Myocyte (in vitro differentiated cells): ENCODE data around the gene EXOC3L4. TPM values are rescaled to one million over a fixed set of nuclear protein-coding genes. Genes with fewer than 3 reads are reported as not detected.
A peak's percentile ranks its signal among the peaks of the same experiment; 100 is the strongest.

Experiments
- DNase-seq: peaks from one replicate; pipeline ENCODE4 v3.0.0-alpha.2; 2012; ENCODE audit warnings: low read depth
- total RNA-seq: library from RNA; depleted of rRNA; stranded (reverse); fragments of >200 nt; gene quantifications from 2 replicates; pipeline ENCODE4 v1.2.3, GENCODE V29; 2014

The EXOC3L4 gene
- total RNA-seq, 1 donor from 2014 or later = 58.9 TPM

DNA sequence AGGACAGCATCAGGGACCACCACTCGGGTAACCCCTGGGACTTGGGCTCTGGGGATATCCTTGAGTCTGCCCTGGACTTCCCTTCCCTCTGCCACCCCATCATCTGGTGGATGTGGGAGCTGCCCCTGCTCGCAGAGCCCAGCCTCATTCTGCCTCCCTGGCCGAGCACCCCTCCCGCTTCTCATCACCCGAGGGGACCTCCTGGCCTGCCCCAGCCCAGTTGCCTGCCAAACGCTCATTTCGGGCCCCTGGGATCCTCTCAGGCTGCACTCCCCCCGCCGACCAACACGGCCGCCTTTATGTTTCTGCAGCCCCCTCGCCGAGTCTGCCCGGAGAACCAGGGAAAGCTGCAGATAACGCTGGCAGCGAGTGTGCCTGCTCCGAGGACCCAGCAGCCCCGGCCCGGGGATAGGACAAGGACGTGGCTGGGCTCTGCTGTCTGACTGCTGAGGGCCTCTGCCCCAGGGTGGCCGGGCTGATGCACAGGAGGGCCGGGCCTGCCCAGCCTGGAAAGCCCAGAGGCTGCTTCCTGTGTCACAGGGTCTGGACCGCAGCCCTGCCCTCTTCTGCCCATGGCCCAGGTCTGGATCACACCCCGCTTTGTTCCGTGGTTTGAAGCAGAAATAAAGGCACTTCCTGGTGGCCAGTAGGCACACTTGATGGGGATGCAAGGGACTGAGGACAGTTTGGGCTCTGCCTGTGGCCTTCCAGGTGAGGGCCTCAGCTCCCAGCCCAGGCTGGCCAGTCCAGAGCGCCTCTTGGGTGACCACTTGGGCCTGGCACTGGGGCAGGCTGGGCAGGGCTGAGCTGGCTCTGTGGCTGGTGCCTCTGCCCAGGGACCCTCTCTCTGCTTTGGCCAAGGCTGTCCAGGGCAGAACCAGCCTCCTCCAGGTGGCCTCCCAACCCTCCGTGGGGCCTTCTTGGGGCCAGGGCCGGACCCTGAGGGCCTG is 4.9 kb upstream of the EXOC3L4 start:
- DNase-seq = no peak

DNA sequence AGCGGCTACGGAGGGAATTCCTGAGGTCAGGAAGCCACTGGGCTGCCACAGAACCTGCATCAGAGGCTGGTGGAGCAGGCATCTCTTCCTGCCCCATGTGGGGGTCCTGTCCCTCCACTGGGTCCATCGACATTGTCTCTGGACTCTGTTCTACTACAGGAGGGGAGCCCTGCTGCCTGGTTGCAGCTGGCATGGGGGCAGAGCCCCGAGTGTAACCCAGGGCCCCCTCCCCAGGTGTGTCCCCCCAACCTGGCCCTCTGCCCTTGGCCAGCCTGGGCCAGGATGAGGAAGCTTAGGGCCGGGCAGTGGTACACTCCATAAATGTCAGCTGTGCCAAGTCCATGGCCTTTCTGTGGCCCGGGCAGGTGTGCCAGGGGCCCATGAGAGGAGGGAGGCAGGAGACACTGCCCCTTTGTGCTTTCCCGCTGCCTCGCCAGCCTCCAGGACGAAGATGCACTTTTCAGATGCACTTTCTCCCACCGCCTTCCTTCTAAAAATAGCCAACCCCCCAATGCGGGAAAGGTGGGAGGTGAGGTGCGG is 4.0 kb upstream of the EXOC3L4 start:
- no peak for DNase-seq

DNA sequence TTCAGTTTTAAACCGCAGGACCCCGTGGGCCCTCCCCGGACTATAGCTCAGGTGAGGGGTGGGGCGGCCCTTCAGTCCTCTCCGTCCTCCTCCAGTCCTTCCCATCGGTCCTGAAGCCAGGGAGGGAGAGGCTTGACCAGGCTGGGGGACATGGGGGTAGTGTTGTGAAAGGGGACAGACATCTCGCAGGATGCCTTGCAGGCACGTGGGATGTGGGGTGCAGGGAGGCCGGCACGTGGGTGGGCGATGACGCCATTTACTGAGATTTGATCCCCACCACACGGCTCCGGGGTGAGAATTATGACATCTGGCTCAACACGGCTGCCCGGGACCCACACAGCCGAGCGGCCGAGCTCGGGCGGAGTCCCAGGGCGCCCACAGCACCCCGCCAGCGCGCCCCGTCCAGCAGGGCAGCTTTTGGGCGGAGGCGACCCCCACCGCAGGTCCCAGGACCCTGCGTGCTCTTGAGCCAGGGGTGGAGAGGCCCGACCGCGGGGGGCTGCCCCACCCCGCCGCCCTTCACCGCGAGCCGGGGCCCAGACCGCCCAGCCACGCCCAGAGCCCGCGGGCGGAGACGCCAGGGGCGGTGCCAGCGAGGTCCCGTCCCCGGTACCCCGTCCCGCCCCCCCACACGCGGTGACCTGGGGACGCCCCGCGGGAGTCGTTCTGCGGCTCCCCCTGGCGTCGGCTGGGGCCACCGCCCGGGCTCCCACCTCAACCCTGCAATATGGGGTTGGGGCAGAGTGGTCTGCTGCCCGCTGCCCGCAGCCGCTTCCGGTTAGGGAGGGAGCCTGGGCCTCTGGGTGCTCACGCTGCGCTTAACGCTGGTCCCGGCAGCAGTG is 3.3 kb upstream of the EXOC3L4 start:
- DNase-seq = peak; percentile 46

DNA sequence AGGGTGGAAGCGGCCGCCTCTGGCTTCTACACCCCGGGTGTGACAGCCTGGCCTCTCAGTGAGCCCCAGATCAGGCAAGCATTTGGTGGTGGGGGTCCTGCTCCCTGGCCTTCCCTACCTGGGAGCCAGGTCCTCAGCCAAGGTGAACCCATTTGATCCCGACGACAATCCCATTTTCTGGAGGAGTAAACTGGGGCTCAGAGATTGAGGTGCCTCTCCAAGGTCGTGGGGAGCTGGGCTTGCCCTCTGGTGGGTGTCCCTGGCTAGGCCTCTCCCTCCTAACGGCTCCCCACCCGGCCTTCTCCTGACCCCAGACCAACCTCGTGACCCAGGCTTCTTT is 2.7 kb upstream of the EXOC3L4 start:
- no peak for DNase-seq

DNA sequence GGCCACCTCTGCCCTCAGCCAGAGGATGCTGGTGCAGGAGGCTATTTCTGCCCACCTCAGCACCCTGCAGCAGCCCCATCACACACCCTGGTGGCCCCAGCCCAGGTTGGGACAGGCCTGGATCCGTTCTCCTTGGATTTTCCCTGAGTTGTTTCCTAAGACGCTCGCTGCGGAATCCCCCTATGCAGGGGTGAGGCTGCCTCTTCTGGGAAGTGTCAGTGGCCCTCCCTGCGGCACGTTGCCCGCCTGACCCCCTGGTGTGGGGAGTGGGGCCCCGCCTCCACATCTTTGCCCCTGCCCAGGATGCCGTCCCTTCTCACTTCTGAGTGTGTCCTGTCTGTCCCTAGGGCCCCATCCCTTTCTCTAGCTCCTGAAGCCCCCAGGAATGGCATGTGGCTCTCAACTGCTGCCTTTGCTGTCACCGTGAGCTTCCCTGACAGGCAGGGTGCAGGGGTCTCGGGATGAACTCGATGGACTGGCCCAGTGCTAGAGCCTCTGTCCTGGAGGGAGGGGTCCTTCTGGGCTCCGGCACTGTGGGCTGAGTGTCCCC is 594 bp upstream of the EXOC3L4 start:
- DNase-seq = no peak

DNA sequence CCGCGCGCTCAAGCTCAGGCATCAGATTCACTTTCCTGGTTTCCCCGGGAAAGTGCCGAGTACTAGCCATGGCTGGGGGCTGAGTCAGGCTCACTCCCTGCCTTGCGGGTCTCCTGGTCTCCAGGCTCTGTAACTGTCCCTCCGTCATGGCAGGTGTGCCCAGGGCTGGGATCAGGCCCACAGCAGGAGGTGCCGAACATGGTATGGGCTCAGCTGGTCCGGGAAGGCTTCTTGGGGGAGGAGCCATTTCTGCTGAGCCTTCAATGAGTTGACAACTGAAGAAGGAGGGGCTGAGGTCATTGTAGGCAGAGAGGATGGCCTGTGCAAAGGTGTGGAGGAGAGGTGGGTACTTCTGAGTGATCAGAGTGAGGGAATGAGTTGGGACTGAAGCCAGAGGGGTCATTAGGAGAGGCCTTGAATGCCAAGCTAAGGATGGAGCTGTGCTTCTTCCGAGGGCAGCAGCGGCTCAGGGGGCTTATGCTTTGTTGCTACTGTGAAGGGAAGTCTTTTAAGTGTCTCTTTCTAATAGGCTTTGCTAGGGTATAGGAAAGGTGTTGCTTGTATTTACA is 769 bp downstream of the EXOC3L4 start:
- no peak for DNase-seq

DNA sequence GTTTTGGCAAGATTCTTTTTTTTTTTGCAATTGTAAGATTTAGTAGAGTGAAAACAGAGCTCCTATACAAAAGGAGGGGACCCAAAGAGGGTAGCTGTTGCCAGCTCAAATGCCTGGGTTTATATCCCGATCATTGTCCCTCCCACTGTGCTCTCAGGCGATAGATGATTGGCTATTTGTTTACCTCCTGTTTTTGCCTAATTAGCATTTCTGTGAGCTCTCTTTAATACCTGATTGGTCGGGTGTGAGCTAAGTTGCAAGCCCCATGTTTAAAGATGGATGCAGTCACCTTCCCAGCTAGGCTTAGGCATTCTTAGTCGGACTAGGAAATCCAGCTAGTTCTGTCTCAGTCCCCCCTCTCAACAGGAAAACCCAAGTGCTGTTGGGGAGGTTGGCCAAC is 1.9 kb downstream of the EXOC3L4 start:
- DNase-seq = no peak

DNA sequence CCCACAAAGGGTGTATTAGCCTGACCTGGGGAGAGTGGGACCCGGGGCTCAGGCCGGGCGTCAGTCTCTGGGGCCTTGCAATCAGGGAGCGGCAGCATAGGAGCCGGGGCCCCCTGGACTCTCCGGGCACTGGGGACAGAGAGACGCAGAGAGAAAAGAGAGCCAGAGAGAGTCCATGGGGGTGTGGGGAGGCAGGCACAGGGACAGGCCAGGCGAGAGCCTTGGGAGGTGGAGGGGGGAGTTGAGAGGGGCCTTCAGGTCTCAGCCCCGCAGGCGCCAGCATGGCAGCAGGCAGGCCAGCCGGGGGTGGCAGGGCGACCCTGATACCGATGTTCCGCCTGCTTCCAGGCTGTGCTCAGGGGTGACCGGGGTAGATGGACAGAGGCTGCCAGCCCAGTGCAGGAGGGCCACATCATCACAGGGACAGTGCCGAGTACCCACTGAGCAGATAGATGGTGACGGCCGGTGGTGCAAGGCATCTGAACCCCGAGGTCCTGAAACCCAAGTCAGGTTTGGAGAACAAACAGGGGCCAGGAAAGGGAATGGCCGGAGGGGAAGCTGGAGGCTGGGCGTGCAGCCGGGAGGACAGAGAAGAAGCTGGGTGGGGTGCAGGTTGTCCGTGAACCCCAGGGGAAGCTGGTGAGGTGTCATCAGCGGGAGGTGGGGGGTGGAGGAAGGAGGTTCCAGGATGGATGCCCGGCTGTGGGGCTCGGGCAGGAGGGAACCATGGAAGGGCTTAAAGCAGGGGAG is 2.9 kb downstream of the EXOC3L4 start:
- DNase-seq = no peak

DNA sequence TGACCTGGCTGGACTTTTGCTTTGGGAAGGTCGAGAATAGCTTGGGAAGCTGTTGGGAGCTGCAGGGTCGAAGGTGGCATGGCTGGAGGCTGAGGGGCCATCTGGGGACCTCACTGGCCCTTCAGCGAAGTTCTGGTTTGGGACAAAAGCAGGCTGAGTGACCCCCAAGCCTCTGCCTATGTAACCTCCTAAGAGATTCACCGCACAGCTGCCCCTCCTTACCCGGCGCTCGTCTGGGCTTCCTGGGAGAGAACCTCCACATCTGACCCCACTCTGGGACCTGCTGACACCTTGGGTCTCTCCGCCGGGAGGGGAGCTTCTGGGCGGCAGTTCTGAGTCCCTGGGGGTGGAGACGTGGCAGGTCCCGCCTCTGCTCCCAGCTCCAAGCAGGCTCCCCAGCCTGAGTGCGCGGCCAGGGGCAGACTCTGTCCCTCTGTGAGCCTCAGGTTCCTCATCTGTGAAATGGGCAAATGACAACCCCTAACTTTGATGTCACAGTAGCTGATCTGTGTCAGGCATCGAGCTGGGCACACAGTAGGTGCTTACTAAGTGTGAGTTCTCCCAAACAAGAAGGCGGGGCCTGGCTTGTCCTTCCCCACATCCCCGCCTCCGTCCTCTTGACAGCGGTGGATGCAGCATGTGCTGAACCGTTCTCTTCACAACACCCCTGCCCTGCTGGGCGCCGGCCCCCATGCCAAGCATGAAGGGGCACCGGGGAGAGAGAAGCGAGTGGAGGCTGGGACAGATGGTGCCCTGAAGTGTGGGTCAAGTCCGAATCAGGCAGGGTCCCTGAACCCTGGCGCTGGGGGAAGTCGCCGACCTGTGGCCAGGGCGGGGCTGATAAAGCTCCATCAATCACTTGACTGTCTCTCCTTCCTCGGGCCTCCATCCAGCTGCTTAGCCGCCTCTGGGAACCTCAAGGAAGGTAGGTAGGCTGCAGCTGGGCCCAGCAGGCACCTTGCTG is 3.8 kb downstream of the EXOC3L4 start:
- DNase-seq = no peak

DNA sequence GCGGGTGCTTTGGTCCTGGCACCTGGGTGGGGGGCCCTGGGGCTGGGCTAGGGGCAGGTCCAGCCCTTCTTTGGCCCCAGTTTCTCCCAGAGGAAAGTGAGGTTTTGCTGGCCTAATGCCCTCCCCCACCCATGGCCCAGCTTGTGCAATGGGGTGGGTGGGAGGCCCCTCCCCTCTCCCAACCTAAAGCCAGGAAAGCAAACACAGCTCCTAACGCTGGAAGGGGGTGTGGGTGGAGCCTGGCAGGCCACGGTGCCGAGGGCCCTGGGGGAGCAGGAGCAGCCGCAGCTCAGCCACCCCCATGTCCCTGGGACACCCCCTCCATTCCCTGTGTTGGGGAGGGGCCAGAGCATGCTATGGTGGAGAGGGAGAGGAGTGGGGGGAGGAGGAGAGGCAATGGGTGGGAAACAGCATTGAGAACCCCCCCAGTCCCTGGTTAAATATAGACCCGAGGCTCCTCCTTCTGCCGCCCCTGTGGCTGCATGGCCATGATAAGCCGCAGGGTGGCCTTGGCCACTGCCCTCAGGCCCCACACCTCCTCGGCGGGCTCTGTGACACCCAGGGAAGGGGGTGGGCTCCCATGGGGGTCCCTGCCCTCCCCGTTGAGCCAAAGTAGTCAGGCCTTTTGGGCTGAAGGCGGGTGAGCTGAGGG is 4.7 kb downstream of the EXOC3L4 start:
- DNase-seq = no peak

DNA sequence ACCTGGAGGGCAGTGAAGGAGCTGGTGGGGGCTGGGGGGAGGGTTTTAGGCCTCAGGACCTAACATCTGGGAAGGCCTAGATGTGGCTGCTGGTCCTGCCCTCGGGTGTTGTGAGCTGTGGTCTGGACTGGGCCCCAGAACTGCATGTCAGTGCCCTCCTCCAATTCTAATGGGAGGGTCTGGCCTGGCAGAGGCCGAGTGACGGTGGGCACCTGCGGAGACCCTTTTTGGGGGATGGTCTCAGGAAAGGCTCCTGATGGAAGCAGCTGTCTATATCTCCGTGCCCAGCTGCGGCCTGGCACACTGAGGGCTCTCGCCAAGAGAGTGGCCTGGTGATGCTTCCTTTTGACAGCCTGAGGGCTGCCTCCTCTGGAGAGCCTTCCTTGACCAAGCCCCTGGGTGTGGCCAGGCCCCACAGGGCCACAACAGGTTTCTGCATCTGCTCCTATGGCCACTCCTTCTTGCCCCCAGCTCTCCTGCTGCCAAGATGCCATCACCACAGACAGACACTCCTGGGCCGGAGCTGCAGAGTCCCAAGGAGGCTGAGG is 5.3 kb downstream of the EXOC3L4 start:
- DNase-seq = no peak

DNA sequence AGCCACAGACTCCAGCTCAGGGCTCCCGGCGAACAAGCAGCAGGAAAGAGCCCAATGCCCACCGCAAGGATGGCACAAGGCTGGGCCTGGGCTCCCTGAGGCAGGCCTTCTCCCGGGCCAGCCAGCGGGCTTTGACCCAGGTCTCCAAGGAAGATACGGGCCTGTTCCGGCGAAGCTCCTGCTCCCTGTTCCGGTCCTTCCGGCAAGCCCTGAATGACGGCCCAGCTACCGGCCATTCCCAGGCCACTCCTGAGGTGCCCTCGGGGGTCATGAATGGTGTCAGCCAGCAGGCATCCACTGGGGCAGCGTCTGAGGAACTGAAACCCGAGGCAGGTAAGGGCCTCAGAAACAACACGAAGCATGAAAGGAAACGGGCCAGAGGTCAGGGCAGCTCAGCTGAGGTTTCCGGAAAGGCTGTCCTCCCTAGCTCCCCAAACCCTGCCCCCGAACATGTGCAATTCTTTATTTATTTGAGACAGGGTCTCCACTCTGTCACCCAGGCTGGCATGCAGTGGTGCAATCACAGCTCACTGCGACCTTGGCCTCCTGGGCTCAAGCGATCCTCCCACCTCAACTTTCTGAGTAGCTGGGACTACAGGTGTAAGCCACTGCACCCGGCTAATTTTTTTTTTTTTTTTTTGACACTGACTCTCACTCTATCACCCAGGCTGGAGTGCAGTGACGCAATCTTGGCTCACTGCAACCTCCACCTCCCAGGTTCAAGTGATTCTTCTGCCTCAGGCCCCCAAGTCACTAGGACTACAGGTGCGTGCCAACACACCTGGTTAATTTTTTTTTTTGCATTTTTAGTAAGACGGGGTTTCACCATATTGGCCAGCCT is 6.0 kb downstream of the EXOC3L4 start:
- DNase-seq = no peak

DNA sequence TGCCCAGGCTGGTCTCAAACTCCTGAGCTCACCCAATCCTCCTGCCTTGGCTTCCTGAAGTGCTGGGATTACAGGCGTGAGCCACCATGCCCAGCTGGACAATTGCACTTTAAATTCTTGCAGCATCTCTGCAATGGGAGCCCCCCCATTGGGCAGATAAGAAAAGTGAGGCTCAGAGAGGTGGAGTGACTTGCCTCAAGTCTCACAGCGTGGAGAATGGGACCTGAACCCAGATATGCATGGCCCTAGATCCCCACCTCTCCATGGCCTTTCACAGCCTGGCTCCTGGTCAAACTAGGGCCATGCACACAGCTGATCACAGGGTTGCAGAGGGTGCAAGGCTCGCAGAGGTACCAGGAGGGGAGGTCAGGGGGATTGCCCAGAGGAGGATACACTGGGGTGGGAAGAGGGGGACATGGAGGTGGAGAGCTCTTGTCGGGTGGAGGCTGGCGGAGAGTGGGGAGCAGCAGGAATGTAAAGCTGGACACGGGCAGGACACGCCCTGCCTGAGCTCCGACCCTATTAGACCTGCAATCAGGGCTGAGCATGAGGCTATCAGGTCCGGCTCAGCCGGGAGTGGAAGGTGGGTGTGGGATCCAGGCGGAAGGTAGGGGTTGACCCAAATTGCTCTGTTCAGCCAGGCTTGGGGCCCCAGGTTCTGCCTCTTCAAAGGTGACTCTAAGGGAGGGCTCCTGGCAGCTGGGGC is 6.9 kb downstream of the EXOC3L4 start:
- no peak for DNase-seq

DNA sequence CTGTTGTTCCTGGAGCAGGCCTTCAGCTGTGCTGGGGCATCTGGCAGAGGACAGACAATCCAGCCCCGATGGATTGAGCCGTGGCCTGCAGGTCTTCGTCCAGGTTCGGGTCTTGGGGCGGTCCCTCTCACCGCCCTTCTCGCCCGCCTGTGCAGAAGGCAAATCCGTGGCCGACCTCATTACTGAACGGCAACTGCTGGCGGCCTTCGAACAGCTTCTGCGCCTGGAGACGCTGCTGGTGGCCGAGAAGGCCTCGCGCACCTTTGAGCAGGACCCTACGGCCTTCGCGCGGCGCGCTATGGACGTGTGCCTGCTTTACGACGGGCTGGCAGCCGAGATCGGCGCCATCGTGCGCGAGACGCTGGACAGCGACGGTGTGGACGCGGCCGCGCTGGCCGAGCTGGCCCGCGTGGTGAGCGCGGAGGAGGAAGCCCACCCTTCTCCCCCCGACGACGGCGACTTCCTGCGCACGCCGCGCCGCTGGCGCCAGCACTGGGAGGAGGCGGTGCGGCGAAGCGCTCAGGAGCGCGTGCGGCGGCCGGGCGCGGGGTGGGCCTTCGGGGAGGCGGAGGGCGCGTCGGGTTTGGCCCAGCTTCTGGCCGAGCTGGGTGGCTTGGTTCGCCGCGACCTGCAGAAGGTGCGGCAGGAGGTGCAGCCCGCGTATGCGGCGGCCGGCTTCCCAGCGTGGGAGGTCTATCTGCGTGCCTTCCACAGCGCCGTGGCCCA is 7.6 kb downstream of the EXOC3L4 start:
- no peak for DNase-seq

DNA sequence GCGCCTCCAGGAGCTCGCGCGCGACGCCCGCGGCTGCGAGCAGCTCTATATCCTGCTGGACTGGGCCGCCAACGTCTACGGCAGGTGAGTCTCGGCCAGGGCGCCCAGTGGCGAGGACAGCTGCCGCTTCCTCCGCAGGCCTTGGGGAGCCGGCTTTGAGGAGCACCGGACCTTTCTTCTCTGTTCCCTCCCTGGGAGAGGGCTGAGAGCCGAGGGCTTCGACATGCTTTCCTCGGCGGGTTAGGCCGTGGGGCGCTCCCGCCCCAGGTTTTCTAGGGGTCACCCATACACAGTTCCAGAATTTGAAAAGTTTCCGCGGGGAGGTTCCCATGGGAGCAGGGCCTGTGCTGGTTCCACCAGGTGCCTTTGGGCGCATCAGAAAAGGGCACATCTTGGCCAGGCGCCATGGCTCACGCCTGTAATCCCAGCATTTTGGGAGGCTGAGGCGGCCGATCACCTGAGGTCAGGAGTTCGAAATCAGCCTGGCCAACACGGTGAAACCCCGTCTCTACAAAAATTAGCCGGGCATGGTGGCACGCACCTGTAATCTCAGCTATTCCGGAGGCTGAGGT is 8.2 kb downstream of the EXOC3L4 start:
- no peak for DNase-seq
